ENCODE measurements around the gene WDR27.

The WDR27 gene

GRCh38 chr6:169675011-169675410, 26.8 kb downstream of the WDR27 start:
- no peak overlapping the region for H3K27ac ChIP-seq (ENCODE audit: low read length)
- no peaks in the 10 kb centered on the region for H3K4me1 ChIP-seq (ENCODE audit: control insufficient read depth, low read depth, low read length)
- H3K9me3 ChIP-seq (ENCODE audit: control insufficient read depth, low read depth, low read length) = no peaks in the 10 kb centered on the region
- H3K9ac ChIP-seq (ENCODE audit: low read length) = no peak overlapping the region
- H3K36me3 ChIP-seq (ENCODE audit: control insufficient read depth, low read depth, low read length) = peaks cover 22% of the 10 kb centered on the region
- no peak overlapping the region for H3K4me3 ChIP-seq (ENCODE audit: low read length)
- no peaks in the 10 kb centered on the region for H3K27me3 ChIP-seq (ENCODE audit: control insufficient read depth, insufficient read depth, low read length)

GRCh38 chr6:169671563-169671962, 30.3 kb downstream of the WDR27 start:
- no peaks in the 10 kb centered on the region for H3K4me1 ChIP-seq (ENCODE audit: control insufficient read depth, low read depth, low read length)

GRCh38 chr6:169669889-169670288, 31.9 kb downstream of the WDR27 start:
- H3K27ac ChIP-seq (ENCODE audit: low read length) = no peak overlapping the region
- H3K27me3 ChIP-seq (ENCODE audit: control insufficient read depth, insufficient read depth, low read length) = no peaks in the 10 kb centered on the region
- H3K4me1 ChIP-seq (ENCODE audit: control insufficient read depth, low read depth, low read length) = no peaks in the 10 kb centered on the region
- no peaks in the 10 kb centered on the region for H3K9me3 ChIP-seq (ENCODE audit: control insufficient read depth, low read depth, low read length)
- H3K9ac ChIP-seq (ENCODE audit: low read length) = no peak overlapping the region
- H3K4me3 ChIP-seq (ENCODE audit: low read length) = no peak overlapping the region
- H3K36me3 ChIP-seq (ENCODE audit: control insufficient read depth, low read depth, low read length) = peaks cover 54% of the 10 kb centered on the region

More at GRCh38 chr6:169671563-169671962, 30.3 kb downstream of the WDR27 start:
- Histone ChIP-seq H3K4me3 (ENCODE audit: low read length) (no peak overlapping the region), H3K9me3 (ENCODE audit: control insufficient read depth, low read depth, low read length) (no peaks in the 10 kb centered on the region), H3K27me3 (ENCODE audit: control insufficient read depth, insufficient read depth, low read length) (no peaks in the 10 kb centered on the region), H3K9ac (ENCODE audit: low read length) (no peak overlapping the region), H3K27ac (ENCODE audit: low read length) (no peak overlapping the region), H3K36me3 (ENCODE audit: control insufficient read depth, low read depth, low read length) (peaks cover 42% of the 10 kb centered on the region)

- Histone ChIP-seq H3K4me3 (ENCODE audit: low read length) (no peak overlapping the region), H3K4me1 (ENCODE audit: control insufficient read depth, low read depth, low read length) (no peaks in the 10 kb centered on the region), H3K9ac (ENCODE audit: low read length) (no peak overlapping the region), H3K27ac (ENCODE audit: low read length) (no peak overlapping the region), H3K27me3 (ENCODE audit: control insufficient read depth, insufficient read depth, low read length) (no peaks in the 10 kb centered on the region), H3K36me3 (ENCODE audit: control insufficient read depth, low read depth, low read length) (peaks cover 56% of the 10 kb centered on the region), H3K9me3 (ENCODE audit: control insufficient read depth, low read depth, low read length) (no peaks in the 10 kb centered on the region)
These were observed 32.7 kb downstream of the WDR27 start for GRCh38 chr6:169669147-169669546.

- Histone ChIP-seq H3K4me3 (ENCODE audit: low read length) (no peak overlapping the region), H3K36me3 (ENCODE audit: control insufficient read depth, low read depth, low read length) (peaks cover 64% of the 10 kb centered on the region)
These were observed 33.5 kb downstream of the WDR27 start for GRCh38 chr6:169668203-169668847.

GRCh38 chr6:169667716-169668115, 34.1 kb downstream of the WDR27 start:
- Histone ChIP-seq H3K27ac (ENCODE audit: low read length) (no peak overlapping the region), H3K9me3 (ENCODE audit: control insufficient read depth, low read depth, low read length) (no peaks in the 10 kb centered on the region), H3K27me3 (ENCODE audit: control insufficient read depth, insufficient read depth, low read length) (no peaks in the 10 kb centered on the region), H3K9ac (ENCODE audit: low read length) (no peak overlapping the region), H3K36me3 (ENCODE audit: control insufficient read depth, low read depth, low read length) (peaks cover 69% of the 10 kb centered on the region), H3K4me1 (ENCODE audit: control insufficient read depth, low read depth, low read length) (no peaks in the 10 kb centered on the region), H3K4me3 (ENCODE audit: low read length) (no peak overlapping the region)

More at GRCh38 chr6:169668203-169668847, 33.5 kb downstream of the WDR27 start:
- H3K27me3 ChIP-seq (ENCODE audit: control insufficient read depth, insufficient read depth, low read length) = no peaks in the 10 kb centered on the region
- no peak overlapping the region for H3K27ac ChIP-seq (ENCODE audit: low read length)
- no peak overlapping the region for H3K9ac ChIP-seq (ENCODE audit: low read length)
- H3K9me3 ChIP-seq (ENCODE audit: control insufficient read depth, low read depth, low read length) = no peaks in the 10 kb centered on the region
- no peaks in the 10 kb centered on the region for H3K4me1 ChIP-seq (ENCODE audit: control insufficient read depth, low read depth, low read length)

GRCh38 chr6:169666441-169666840, 35.4 kb downstream of the WDR27 start:
- peaks cover 66% of the 10 kb centered on the region for H3K36me3 ChIP-seq (ENCODE audit: control insufficient read depth, low read depth, low read length)

GRCh38 chr6:169665289-169665688, 36.5 kb downstream of the WDR27 start:
- Histone ChIP-seq H3K4me1 (ENCODE audit: control insufficient read depth, low read depth, low read length) (no peaks in the 10 kb centered on the region), H3K9me3 (ENCODE audit: control insufficient read depth, low read depth, low read length) (no peaks in the 10 kb centered on the region), H3K36me3 (ENCODE audit: control insufficient read depth, low read depth, low read length) (peaks cover 62% of the 10 kb centered on the region), H3K27ac (ENCODE audit: low read length) (no peak overlapping the region), H3K27me3 (ENCODE audit: control insufficient read depth, insufficient read depth, low read length) (no peaks in the 10 kb centered on the region), H3K9ac (ENCODE audit: low read length) (no peak overlapping the region), H3K4me3 (ENCODE audit: low read length) (no peak overlapping the region)

More at GRCh38 chr6:169666441-169666840, 35.4 kb downstream of the WDR27 start:
- Histone ChIP-seq H3K9me3 (ENCODE audit: control insufficient read depth, low read depth, low read length) (no peaks in the 10 kb centered on the region), H3K4me3 (ENCODE audit: low read length) (no peak overlapping the region), H3K4me1 (ENCODE audit: control insufficient read depth, low read depth, low read length) (no peaks in the 10 kb centered on the region), H3K27me3 (ENCODE audit: control insufficient read depth, insufficient read depth, low read length) (no peaks in the 10 kb centered on the region), H3K27ac (ENCODE audit: low read length) (no peak overlapping the region), H3K9ac (ENCODE audit: low read length) (no peak overlapping the region)

- H3K4me3 ChIP-seq (ENCODE audit: low read length) = no peak overlapping the region
- no peaks in the 10 kb centered on the region for H3K9me3 ChIP-seq (ENCODE audit: control insufficient read depth, low read depth, low read length)
- H3K9ac ChIP-seq (ENCODE audit: low read length) = no peak overlapping the region
- no peak overlapping the region for H3K27ac ChIP-seq (ENCODE audit: low read length)
- peaks cover 66% of the 10 kb centered on the region for H3K36me3 ChIP-seq (ENCODE audit: control insufficient read depth, low read depth, low read length)
- H3K4me1 ChIP-seq (ENCODE audit: control insufficient read depth, low read depth, low read length) = no peaks in the 10 kb centered on the region
- no peaks in the 10 kb centered on the region for H3K27me3 ChIP-seq (ENCODE audit: control insufficient read depth, insufficient read depth, low read length)
These were observed 37.6 kb downstream of the WDR27 start for GRCh38 chr6:169664227-169664626.

GRCh38 chr6:169663468-169663867, 38.4 kb downstream of the WDR27 start:
- no peak overlapping the region for H3K9ac ChIP-seq (ENCODE audit: low read length)
- no peak overlapping the region for H3K27ac ChIP-seq (ENCODE audit: low read length)
- H3K27me3 ChIP-seq (ENCODE audit: control insufficient read depth, insufficient read depth, low read length) = no peaks in the 10 kb centered on the region
- H3K9me3 ChIP-seq (ENCODE audit: control insufficient read depth, low read depth, low read length) = no peaks in the 10 kb centered on the region
- peaks cover 67% of the 10 kb centered on the region for H3K36me3 ChIP-seq (ENCODE audit: control insufficient read depth, low read depth, low read length)
- no peaks in the 10 kb centered on the region for H3K4me1 ChIP-seq (ENCODE audit: control insufficient read depth, low read depth, low read length)
- H3K4me3 ChIP-seq (ENCODE audit: low read length) = no peak overlapping the region

GRCh38 chr6:169661391-169661756, 40.5 kb downstream of the WDR27 start:
- Histone ChIP-seq H3K9me3 (ENCODE audit: control insufficient read depth, low read depth, low read length) (no peaks in the 10 kb centered on the region), H3K4me1 (ENCODE audit: control insufficient read depth, low read depth, low read length) (no peaks in the 10 kb centered on the region), H3K4me3 (ENCODE audit: low read length) (no peak overlapping the region), H3K27ac (ENCODE audit: low read length) (no peak overlapping the region), H3K9ac (ENCODE audit: low read length) (no peak overlapping the region), H3K27me3 (ENCODE audit: control insufficient read depth, insufficient read depth, low read length) (no peaks in the 10 kb centered on the region), H3K36me3 (ENCODE audit: control insufficient read depth, low read depth, low read length) (peaks cover 69% of the 10 kb centered on the region)

- Histone ChIP-seq H3K9me3 (ENCODE audit: control insufficient read depth, low read depth, low read length) (no peaks in the 10 kb centered on the region), H3K36me3 (ENCODE audit: control insufficient read depth, low read depth, low read length) (peaks cover 65% of the 10 kb centered on the region), H3K27ac (ENCODE audit: low read length) (no peak overlapping the region), H3K4me1 (ENCODE audit: control insufficient read depth, low read depth, low read length) (no peaks in the 10 kb centered on the region), H3K27me3 (ENCODE audit: control insufficient read depth, insufficient read depth, low read length) (no peaks in the 10 kb centered on the region), H3K9ac (ENCODE audit: low read length) (no peak overlapping the region), H3K4me3 (ENCODE audit: low read length) (no peak overlapping the region)
These were observed 41.0 kb downstream of the WDR27 start for GRCh38 chr6:169660751-169661390.
